NCI-H82 treated with DMSO at 0.1 percent for 48 hours (cell line): Measurements from ENCODE around the gene SPIC.
"Not testable (repeated sequence)": the region's sequence is repeated elsewhere in the genome, so short reads cannot be mapped to it uniquely, and the experiment has no call there.

ENCODE experiments used
- DNase-seq: peaks from one replicate; lab custom pipeline; 2025; ENCODE audit not compliant: unreplicated experiment; lab: John Stamatoyannopoulos, UW

Gene SPIC

GRCh38 chr12:101474711-101475386 lies at the start of gene SPIC:
Gene SPIC, plus strand, starts transcription at chr12:101475336. Its CDS starts 1,569 bp downstream, at chr12:101476905.
- DNase-seq: peak; percentile 78

- no peak for DNase-seq
Measured at GRCh38 chr12:101430456-101430855, 44.7 kb upstream of the SPIC start.

GRCh38 chr12:101436136-101436535 lies 39.0 kb upstream of the SPIC start:
- no peak for DNase-seq

GRCh38 chr12:101439236-101439635 lies 35.9 kb upstream of the SPIC start:
- no peak for DNase-seq

- DNase-seq: no peak
Measured at GRCh38 chr12:101441461-101442224, 33.5 kb upstream of the SPIC start.

- DNase-seq: no peak
Measured at GRCh38 chr12:101455685-101456084, 19.5 kb upstream of the SPIC start.

- no peak for DNase-seq
Measured at GRCh38 chr12:101459642-101460346, 15.3 kb upstream of the SPIC start.

- DNase-seq: no peak
Measured at GRCh38 chr12:101468948-101469347, 6.2 kb upstream of the SPIC start.

- DNase-seq: no peak
Measured at GRCh38 chr12:101470939-101471338, 4.2 kb upstream of the SPIC start.

- DNase-seq: not testable (repeated sequence)
Measured at GRCh38 chr12:101471878-101472277, 3.3 kb upstream of the SPIC start.

- no peak for DNase-seq
Measured at GRCh38 chr12:101474248-101474647, 888 bp upstream of the SPIC start.

- DNase-seq: no peak
Measured at GRCh38 chr12:101475751-101476305, 692 bp downstream of the SPIC start.

GRCh38 chr12:101480849-101481248 lies 5.7 kb downstream of the SPIC start:
- no peak for DNase-seq

- no peak for DNase-seq
Measured at GRCh38 chr12:101485021-101485420, 9.9 kb downstream of the SPIC start.

GRCh38 chr12:101488469-101488868 lies 13.3 kb downstream of the SPIC start:
- DNase-seq: no peak

- peak; percentile 19 for DNase-seq
Measured at GRCh38 chr12:101490286-101490920, 15.3 kb downstream of the SPIC start.

- no peak for DNase-seq
Measured at GRCh38 chr12:101491329-101491728, 16.2 kb downstream of the SPIC start.

GRCh38 chr12:101493556-101493955 lies 18.4 kb downstream of the SPIC start:
- DNase-seq: no peak

GRCh38 chr12:101498252-101498651 lies 23.1 kb downstream of the SPIC start:
- no peak for DNase-seq

GRCh38 chr12:101501410-101501995 lies 26.4 kb downstream of the SPIC start:
- no peak for DNase-seq

- DNase-seq: no peak
Measured at GRCh38 chr12:101521136-101521535, 46.0 kb downstream of the SPIC start.
